Colon (tissue), 2 donors: ENCODE results near the gene ADGRD2.

Experiments used
- FAIRE-seq: peaks from 2 replicates; lab custom pipeline; 2012; peaks lifted over from hg19 to GRCh38; lab: Jason Lieb, UNC
- donor health status: control.
- donor health status: control.

Gene ADGRD2, protein sequence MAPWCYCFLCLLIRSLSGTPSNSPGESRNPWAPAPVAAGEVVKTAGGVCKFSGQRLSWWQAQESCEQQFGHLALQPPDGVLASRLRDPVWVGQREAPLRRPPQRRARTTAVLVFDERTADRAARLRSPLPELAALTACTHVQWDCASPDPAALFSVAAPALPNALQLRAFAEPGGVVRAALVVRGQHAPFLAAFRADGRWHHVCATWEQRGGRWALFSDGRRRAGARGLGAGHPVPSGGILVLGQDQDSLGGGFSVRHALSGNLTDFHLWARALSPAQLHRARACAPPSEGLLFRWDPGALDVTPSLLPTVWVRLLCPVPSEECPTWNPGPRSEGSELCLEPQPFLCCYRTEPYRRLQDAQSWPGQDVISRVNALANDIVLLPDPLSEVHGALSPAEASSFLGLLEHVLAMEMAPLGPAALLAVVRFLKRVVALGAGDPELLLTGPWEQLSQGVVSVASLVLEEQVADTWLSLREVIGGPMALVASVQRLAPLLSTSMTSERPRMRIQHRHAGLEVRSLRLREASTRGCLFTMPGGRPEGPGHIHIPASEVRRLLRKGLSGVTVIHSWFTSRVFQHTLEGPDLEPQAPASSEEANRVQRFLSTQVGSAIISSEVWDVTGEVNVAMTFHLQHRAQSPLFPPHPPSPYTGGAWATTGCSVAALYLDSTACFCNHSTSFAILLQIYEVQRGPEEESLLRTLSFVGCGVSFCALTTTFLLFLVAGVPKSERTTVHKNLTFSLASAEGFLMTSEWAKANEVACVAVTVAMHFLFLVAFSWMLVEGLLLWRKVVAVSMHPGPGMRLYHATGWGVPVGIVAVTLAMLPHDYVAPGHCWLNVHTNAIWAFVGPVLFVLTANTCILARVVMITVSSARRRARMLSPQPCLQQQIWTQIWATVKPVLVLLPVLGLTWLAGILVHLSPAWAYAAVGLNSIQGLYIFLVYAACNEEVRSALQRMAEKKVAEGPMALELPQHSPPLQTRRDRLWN

GRCh38 chr9:124450241-124450924 is at the start of gene ADGRD2:
Gene ADGRD2, plus strand, starts transcription at chr9:124450451. Its CDS starts 1,216 bp downstream, at chr9:124451667.
- no peak for FAIRE-seq

GRCh38 chr9:124403246-124403645 is 47.0 kb upstream of the ADGRD2 start:
- FAIRE-seq, result no peak

DNA sequence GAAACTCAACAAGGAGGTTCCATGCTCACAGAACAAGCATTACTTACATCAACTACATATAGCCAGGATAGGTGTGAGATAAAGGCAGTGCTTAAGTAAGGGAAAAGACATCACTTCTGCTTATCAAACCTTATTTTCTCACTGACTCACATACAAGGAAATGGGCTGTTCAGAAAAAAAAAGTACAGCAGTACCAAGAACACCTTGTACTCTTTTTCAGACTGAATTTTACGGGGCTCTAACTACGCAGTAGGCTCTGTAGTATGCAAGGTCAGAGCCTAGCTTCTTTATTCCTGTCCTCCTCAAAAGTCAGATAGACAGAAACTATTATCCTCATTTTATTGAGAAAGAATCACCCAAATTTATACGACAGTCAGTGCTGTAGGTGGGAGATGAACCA is 40.8 kb upstream of the ADGRD2 start:
- FAIRE-seq, result no peak

DNA sequence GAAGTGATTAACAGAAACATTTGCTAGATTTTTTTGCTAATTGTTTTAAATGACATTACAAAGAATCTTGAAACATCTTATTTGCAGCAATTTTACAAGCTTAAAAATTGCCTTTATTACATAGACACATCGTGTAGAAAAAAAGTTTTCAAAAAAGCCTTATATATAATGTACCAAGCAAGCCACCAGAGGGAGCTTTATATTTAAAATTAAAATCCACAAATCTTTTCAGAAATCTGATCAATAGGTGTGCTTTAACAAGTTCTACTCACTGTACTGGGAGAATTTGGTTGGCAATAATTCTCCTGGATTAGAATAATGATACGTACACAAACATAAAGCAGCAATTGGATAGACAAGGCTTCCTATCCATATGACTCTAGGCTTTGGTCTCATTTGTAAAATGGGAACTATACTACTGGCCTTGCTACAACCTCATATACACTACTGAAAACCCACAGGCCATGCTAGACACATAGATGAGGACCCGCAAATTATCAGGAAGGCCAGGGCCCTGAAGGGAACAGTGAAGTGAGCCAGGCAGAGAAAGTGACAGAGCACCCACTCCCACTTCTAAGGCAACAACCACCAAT is 39.8 kb upstream of the ADGRD2 start:
- no peak for FAIRE-seq

- FAIRE-seq, result no peak
Measured at GRCh38 chr9:124411514-124412227, 38.6 kb upstream of the ADGRD2 start.

DNA sequence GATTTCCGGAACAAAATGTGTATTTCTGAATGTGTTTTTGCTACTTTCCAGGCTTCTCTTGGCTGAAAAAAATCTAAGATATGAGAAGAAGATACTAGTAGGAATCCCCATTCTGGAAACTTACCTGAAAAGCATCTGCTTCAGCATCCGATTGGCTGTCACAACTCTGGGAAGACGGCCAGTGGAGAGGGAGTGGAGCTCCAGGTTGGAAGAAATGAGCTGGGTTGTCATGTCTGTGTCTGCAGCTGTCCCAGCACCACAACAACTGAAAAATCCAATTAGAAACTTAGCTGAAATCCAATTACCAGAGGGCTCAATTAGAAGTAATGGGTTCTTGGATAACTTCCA is 38.0 kb upstream of the ADGRD2 start:
- no peak for FAIRE-seq

- FAIRE-seq, result no peak
Measured at GRCh38 chr9:124414612-124415011, 35.6 kb upstream of the ADGRD2 start.

GRCh38 chr9:124415102-124415851 is 35.0 kb upstream of the ADGRD2 start, which contains the start of gene PSMB7:
Gene PSMB7, minus strand, starts transcription at chr9:124415442. Its CDS starts 17 bp downstream, at chr9:124415425.
- peak; percentile 47 for FAIRE-seq

- FAIRE-seq, result no peak
Measured at GRCh38 chr9:124415852-124416484, 34.3 kb upstream of the ADGRD2 start.

DNA sequence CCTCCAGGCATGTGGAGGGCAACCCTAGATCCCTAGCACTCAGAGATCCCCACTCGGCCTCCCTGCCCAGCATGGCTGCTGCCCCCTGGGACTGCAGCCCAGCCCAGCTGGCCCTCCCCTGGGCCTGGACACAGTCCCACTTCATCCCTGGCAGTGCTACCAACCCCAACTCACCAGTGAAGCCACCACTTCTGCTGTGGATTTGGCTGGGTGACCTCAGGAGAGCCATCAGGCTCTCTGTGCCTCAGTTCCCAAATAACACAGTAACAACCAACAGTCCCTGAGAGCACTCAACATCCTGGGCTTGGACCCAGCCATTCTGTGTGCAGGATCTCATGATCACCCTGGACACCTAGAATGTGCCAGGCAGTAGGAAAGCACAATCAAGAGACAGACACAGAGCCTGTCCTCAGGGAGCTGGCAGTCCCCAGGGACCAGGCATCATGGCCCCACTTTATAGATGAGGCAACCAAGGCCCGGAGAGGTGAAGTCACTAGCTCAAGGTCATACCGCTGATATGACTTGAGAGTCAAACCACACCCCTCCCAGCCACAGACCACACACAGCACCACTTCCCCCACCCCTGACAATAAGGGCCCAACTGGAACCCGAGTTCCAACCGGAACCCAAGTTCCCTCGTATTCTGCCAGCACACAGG is 30.3 kb upstream of the ADGRD2 start:
- no peak for FAIRE-seq

- no peak for FAIRE-seq
Measured at GRCh38 chr9:124420991-124421543, 29.2 kb upstream of the ADGRD2 start.

DNA sequence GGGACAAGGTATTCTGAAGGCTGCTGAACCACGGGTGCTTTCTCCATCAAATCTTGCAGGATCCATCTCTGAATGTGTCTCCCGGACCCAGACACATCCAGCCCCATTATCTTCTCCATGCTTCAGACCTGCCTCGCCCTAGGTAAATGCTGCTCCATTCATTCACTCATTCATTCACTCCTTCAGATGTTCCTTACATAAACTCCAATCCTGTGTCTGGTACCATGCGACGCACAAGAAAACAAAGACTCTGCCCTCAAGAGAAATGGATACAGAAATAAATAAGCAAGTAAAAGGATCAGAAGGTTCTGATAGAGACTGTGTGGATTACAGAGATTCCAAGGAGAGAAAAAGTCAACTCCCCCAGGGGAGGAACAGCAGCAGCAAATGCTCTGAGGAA is 27.1 kb upstream of the ADGRD2 start:
- no peak for FAIRE-seq

- no peak for FAIRE-seq
Measured at GRCh38 chr9:124423591-124423990, 26.7 kb upstream of the ADGRD2 start.

DNA sequence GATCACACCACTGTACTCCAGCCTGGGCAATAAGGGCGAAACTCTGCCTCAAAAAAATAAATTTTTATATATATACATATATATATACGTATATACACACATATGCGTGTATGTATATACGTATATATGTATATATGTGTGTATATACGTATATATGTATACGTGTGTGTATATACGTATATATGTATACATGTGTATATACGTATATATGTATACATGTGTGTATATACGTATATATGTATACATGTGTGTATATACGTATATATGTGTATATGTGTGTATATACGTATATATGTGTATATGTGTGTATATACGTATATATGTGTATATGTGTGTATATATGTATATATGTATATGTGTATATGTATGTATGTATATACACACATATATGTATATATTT is 24.5 kb upstream of the ADGRD2 start:
- FAIRE-seq, result peak; percentile 98

DNA sequence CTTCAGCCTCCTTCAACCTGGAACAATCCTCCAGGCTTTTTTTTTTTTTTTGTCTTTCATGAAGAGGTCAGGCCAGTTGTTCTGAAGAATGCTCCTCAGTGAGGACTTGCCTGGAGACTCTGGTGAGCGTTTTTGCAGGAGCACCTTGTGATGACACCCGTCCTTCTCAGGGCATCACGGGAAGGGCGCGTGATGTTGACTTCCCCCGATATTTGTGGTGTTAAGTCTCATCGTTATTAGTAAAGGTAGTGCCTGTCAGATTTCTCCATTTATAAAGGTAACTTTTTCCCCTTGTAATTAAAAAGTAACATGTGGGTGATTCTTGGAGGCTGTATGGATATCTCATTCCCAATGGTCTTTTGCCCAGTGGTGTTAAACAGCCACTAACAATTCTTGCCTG is 23.9 kb upstream of the ADGRD2 start:
- FAIRE-seq, result no peak

DNA sequence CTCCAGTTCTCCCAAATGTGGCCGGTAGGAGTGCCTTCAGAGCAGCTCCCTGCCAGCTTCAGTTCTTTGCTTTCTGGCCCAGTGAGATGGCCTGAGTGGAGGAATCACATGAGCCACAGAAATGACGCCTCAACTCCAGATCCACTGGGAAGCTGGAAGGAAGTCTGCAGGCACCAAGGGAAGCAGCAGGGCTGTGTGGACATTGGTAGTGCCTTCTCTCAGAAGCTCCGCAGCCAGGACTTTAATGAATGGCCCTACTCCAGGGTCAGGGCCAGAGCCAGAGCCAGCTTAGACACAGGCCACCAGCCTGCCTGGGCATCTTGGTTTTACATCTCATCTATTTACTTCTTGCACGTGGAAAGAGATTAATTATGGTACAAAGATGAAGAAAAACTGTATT is 23.0 kb upstream of the ADGRD2 start:
- FAIRE-seq, result no peak

GRCh38 chr9:124428751-124429529 is 21.3 kb upstream of the ADGRD2 start:
- FAIRE-seq, result no peak

DNA sequence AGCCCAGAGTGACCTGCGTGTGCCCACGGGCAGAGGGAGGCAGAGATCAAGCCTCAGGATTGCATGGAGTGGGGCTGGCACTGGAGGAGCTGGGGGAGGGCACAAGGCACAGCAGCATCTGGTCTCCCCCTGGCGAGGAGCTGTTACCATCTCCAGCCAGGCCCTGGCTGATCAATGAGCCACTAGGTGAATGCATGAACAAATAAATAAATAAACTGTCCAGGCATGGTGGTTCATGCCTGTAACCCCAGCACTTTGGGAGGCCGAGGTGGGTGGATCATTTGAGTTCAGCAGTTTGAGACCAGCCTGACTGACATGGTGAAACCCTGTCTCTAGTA is 20.8 kb upstream of the ADGRD2 start:
- FAIRE-seq, result no peak

DNA sequence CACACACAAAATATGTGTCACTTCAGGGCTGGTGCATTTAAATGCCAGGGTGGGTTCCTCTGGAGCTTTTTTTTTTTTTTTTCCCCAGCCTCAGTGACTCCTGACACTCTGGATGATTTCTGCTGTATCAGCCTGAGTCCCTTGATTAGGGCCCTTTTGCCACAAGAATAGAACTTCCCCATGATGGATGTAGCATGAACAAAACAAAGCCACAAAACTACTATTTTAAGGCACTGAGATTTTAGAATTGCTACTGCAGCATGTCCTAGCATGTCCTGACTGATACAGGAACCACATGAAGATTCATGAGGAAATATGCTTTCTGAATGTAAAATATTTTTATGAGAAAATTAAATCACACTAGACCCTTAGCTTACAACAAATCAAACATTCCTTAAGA is 13.9 kb upstream of the ADGRD2 start:
- no peak for FAIRE-seq
